HEK293 (cell line): ENCODE data around the gene TRIM5.

Experiments used
- SALL2 ChIP-seq: fragments of 450-650 bp; formaldehyde crosslinking; IDR thresholded peaks from 2 replicates; pipeline ENCODE4 v1.5.0; 2017; ENCODE audit warnings: missing biosample characterization, mild to moderate bottlenecking, missing genetic modification characterization, borderline replicate concordance
- ZNF274 ChIP-seq, 2 experiments: fragments of 200-500 bp in 1 of 2; fragments of 450-650 bp in 1 of 2; sonication (Bioruptor generic) in 1 of 2; formaldehyde crosslinking in 1 of 2; IDR thresholded peaks; 2 replicates each; pipeline versions ENCODE4 v1.5.1 to v1.6.1; 2014 to 2016; ENCODE audit warnings: borderline replicate concordance in 1 of 2, inconsistent platforms in 1 of 2, low read length in 1 of 2, missing biosample characterization in 1 of 2, missing genetic modification characterization in 1 of 2
- ZNF776 ChIP-seq: fragments of 450-650 bp; formaldehyde crosslinking; IDR thresholded peaks from 2 replicates; pipeline ENCODE4 v1.5.0; 2017; ENCODE audit warnings: missing biosample characterization, missing genetic modification characterization, borderline replicate concordance
- TF ChIP-seq, protein P1 (sequence below): fragments of 450-650 bp; formaldehyde crosslinking; IDR thresholded peaks from 2 replicates; pipeline ENCODE4 v1.5.1; 2016; ENCODE audit warnings: missing biosample characterization, missing genetic modification characterization
- TF ChIP-seq, protein P2 (sequence below): fragments of 450-650 bp; formaldehyde crosslinking; IDR thresholded peaks from 2 replicates; pipeline ENCODE4 v1.5.1; 2016; ENCODE audit warnings: missing biosample characterization, missing genetic modification characterization

DNA sequence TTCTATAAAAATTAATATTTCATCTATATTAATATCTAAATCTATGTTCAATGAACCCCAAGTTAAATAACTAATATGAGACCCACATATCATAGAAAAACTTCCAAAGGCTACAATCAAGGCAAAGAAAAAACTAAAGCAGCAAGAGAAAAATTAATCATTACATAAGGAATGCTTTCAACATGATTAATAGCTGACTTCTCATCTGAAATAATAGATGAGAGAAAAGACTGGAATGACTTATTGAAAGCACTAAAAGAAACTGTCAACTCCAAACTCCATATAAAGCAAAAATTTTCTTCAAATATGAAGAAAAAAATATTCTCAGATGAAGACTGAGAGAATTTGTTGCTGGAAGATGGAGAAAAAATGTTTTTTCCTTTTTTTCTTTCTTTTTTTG lies 13.0 kb downstream of the TRIM5 start:
- TF ChIP-seq ZNF274 (IDR thresholded peaks at IDR 0.05; ENCODE audit: low read length), result no peak
- TF ChIP-seq ZNF274 (tag by site-specific recombination; IDR thresholded peaks at IDR 0.05; ENCODE audit: borderline replicate concordance), result no peak
- TF ChIP-seq, protein P1, sequence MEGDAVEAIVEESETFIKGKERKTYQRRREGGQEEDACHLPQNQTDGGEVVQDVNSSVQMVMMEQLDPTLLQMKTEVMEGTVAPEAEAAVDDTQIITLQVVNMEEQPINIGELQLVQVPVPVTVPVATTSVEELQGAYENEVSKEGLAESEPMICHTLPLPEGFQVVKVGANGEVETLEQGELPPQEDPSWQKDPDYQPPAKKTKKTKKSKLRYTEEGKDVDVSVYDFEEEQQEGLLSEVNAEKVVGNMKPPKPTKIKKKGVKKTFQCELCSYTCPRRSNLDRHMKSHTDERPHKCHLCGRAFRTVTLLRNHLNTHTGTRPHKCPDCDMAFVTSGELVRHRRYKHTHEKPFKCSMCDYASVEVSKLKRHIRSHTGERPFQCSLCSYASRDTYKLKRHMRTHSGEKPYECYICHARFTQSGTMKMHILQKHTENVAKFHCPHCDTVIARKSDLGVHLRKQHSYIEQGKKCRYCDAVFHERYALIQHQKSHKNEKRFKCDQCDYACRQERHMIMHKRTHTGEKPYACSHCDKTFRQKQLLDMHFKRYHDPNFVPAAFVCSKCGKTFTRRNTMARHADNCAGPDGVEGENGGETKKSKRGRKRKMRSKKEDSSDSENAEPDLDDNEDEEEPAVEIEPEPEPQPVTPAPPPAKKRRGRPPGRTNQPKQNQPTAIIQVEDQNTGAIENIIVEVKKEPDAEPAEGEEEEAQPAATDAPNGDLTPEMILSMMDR (tag by site-specific recombination), result no peak
- TF ChIP-seq ZNF776 (tag by site-specific recombination), result no peak
- TF ChIP-seq, protein P2, sequence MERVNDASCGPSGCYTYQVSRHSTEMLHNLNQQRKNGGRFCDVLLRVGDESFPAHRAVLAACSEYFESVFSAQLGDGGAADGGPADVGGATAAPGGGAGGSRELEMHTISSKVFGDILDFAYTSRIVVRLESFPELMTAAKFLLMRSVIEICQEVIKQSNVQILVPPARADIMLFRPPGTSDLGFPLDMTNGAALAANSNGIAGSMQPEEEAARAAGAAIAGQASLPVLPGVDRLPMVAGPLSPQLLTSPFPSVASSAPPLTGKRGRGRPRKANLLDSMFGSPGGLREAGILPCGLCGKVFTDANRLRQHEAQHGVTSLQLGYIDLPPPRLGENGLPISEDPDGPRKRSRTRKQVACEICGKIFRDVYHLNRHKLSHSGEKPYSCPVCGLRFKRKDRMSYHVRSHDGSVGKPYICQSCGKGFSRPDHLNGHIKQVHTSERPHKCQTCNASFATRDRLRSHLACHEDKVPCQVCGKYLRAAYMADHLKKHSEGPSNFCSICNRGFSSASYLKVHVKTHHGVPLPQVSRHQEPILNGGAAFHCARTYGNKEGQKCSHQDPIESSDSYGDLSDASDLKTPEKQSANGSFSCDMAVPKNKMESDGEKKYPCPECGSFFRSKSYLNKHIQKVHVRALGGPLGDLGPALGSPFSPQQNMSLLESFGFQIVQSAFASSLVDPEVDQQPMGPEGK, result no peak
- TF ChIP-seq SALL2 (tag by site-specific recombination), result no peak
